ENCODE measurements around the gene CD200. TPM values are rescaled to one million over a fixed set of nuclear protein-coding genes. Genes with fewer than 3 reads are reported as not detected.

CD200 gene
- total and polyA plus RNA-seq, 2 experiments from 2014 or later: 0.20 TPM; not detected in 1

DNA sequence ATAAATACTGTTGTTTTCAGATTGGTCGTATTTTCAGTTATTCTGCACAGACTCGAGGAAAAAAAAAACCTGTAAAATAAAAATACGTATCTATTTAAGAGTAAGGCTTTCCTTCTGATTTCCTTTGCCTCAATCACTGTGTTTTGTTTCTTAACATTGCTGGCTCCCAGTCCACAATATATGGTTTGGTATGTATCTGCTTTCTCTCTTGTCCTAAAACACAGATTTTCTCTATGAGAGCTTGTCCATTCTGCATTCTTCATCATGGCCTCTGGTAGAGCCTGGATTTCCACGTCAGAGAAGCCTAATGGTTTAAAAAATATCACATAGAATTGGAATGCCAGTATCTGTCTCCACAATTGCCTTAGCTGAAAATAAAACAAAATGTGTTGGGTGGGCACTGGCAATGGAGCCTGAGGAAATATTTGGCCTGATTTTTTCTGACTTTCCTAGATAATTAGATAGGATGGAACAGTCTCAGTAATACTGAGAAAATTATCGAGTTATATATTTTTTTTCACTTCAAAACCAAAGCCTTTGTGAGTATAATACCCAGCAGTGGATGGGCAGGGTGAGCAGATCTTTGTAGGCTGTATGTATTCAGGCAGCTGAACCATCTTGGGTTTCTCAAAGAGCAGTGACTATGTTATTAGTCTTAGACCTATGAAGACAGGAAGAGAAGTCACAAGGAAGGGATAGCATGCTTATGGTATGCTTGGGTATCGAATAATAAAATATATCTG, 1.9 kb downstream of the CD200 start:
- TF ChIP-seq EZH2 (IDR thresholded peaks at IDR 0.05; ENCODE audit: insufficient read depth, poor library complexity, severe bottlenecking) (no peak), EZH2phosphoT487 (IDR thresholded peaks at IDR 0.05; ENCODE audit: insufficient read depth, low read depth) (no peak)

DNA sequence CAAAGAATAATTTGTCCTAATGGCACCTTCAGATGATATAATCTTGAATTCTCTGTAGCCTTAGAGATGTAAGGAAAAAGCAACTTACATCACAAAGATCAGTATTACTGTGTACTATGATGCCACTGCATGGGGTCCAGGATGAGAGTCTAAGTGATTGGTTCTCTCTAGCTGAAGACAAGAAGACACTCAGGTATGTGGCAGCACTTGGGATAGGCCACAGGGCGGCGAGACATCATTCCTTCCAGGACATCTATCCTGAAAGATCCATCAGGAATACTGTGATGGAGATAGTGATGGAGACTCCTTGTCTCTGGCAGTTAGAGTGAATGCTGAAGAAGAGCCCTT, 2.5 kb downstream of the CD200 start:
- Histone ChIP-seq H3K4me3 (no peak overlapping the region), H3K36me3 (ENCODE audit: low read depth) (no peaks in the 10 kb centered on the region), H3K79me2 (ENCODE audit: insufficient read depth) (no peaks in the 10 kb centered on the region), H3K27me3 (replicated peaks; ENCODE audit: insufficient read depth) (peaks cover 50% of the 10 kb centered on the region), H2AFZ (no peak overlapping the region), H3K4me2 (ENCODE audit: unreplicated experiment) (no peak overlapping the region), H3K27ac (no peak overlapping the region), H3K9me3 (ENCODE audit: low read depth) (no peaks in the 10 kb centered on the region), H3K4me1 (ENCODE audit: insufficient read depth) (peaks cover 3% of the 10 kb centered on the region; the same call in 1 of the 2 replicates), H3K9me2 (ENCODE audit: insufficient read depth) (no peaks in the 10 kb centered on the region), H4K20me1 (ENCODE audit: insufficient read depth) (no peaks in the 10 kb centered on the region), H3F3A (ENCODE audit: insufficient read depth) (no peaks in the 10 kb centered on the region), H3K9ac (no peak overlapping the region)
- 59 to 82% methylated on average over 2 of the region's 2 CpGs for WGBS, 2 experiments (ENCODE audit: low coverage in 1 of 2, low lambda C conversion rate in 2 of 2, missing lambda C conversion rate in 2 of 2)
- TF ChIP-seq EZH2phosphoT487 (IDR thresholded peaks at IDR 0.05; ENCODE audit: insufficient read depth, low read depth) (no peak), EZH2 (IDR thresholded peaks at IDR 0.05; ENCODE audit: insufficient read depth, poor library complexity, severe bottlenecking) (no peak)
- no peak for DNase-seq
- in situ Hi-C loops (cut with MboI): loop anchor here (10.0 kb wide), 1 partner anchor 179 kb away; no protein-coding TSS in a partner anchor

More for the DNA sequence above, 1.9 kb downstream of the CD200 start:
- Histone ChIP-seq H3K4me2 (ENCODE audit: unreplicated experiment) (no peak overlapping the region), H3K4me3 (no peak overlapping the region), H3K9me2 (ENCODE audit: insufficient read depth) (no peaks in the 10 kb centered on the region), H3K27me3 (replicated peaks; ENCODE audit: insufficient read depth) (peaks cover 46% of the 10 kb centered on the region), H3K4me1 (ENCODE audit: insufficient read depth) (peaks cover 3% of the 10 kb centered on the region; the same call in 1 of the 2 replicates), H3K9me3 (ENCODE audit: low read depth) (no peaks in the 10 kb centered on the region), H3K27ac (no peak overlapping the region), H3K79me2 (ENCODE audit: insufficient read depth) (no peaks in the 10 kb centered on the region), H3K9ac (no peak overlapping the region), H4K20me1 (ENCODE audit: insufficient read depth) (no peaks in the 10 kb centered on the region), H3K36me3 (ENCODE audit: low read depth) (no peaks in the 10 kb centered on the region), H2AFZ (no peak overlapping the region), H3F3A (ENCODE audit: insufficient read depth) (no peaks in the 10 kb centered on the region)
- 46 to 49% methylated on average over 6 of the region's 6 CpGs for WGBS, 2 experiments (ENCODE audit: low coverage in 1 of 2, low lambda C conversion rate in 2 of 2, missing lambda C conversion rate in 2 of 2)
- in situ Hi-C loops (cut with MboI): loop anchor here (10.0 kb wide), 1 partner anchor 180 kb away; no protein-coding TSS in a partner anchor
- DNase-seq: no peak

DNA sequence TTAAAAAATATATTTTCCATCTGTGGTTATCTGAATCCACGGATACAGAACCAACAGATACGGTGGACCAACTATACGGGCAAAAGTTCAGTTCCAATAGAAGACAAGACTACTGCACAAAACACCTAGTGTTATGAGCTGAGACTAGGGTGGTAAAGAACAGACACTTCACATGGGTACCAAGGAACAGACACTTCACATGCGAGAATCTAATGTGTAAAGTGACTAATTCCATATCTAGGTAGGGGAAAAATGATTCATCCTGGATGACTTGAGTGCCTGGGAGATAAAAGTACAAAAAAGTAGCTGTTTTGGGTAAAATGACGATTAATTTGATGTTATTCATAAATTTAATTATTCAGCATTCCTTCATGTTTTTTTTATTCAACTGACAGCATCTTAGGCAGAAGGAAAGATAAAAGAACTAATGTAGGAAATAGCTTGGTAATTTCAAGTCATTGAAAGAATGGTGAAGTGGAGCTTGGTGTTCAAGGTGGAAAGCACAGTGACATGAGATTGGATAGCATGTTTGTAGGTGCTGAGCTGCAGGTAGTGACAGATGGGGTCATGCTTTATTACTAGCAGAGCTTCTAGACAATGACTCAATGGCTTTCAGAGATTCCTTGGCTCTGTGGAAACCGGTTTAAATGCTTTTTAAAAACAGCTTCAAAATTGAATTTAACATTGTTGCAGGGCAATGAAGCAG, 5.2 kb downstream of the CD200 start:
- Histone ChIP-seq H3K4me3 (no peak overlapping the region), H3K9me3 (ENCODE audit: low read depth) (no peaks in the 10 kb centered on the region), H4K20me1 (ENCODE audit: insufficient read depth) (no peaks in the 10 kb centered on the region), H3F3A (ENCODE audit: insufficient read depth) (no peaks in the 10 kb centered on the region), H2AFZ (no peak overlapping the region), H3K27ac (no peak overlapping the region), H3K79me2 (ENCODE audit: insufficient read depth) (no peaks in the 10 kb centered on the region), H3K9me2 (ENCODE audit: insufficient read depth) (no peaks in the 10 kb centered on the region), H3K36me3 (ENCODE audit: low read depth) (no peaks in the 10 kb centered on the region), H3K27me3 (replicated peaks; ENCODE audit: insufficient read depth) (peaks cover 54% of the 10 kb centered on the region), H3K4me1 (ENCODE audit: insufficient read depth) (no peaks in the 10 kb centered on the region), H3K4me2 (ENCODE audit: unreplicated experiment) (no peak overlapping the region), H3K9ac (no peak overlapping the region)
- 46 to 61% methylated on average over 6 of the region's 6 CpGs for WGBS, 2 experiments (ENCODE audit: low coverage in 1 of 2, low lambda C conversion rate in 2 of 2, missing lambda C conversion rate in 2 of 2)
- TF ChIP-seq EZH2phosphoT487 (IDR thresholded peaks at IDR 0.05; ENCODE audit: insufficient read depth, low read depth) (no peak), EZH2 (IDR thresholded peaks at IDR 0.05; ENCODE audit: insufficient read depth, poor library complexity, severe bottlenecking) (no peak)
- in situ Hi-C loops (cut with MboI): loop anchor here (10.0 kb wide), 1 partner anchor 177 kb away; no protein-coding TSS in a partner anchor
- DNase-seq: no peak

DNA sequence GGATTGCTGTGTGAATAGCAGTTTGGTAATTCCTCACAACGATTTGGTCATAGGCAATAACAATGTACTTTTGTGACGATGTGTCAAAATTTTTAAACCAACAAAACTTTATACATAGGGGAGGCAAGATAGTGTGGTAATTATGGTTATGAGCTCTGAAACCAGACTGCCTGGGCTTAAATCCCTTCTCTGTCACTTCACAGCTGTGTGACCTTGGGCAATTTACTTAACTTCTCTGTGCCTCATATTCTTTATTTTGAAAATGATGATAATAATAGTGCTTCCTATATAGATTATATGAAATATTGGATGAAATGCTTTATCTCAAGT, 5.7 kb downstream of the CD200 start:
- in situ Hi-C loops (cut with MboI): loop anchor here (10.0 kb wide), 1 partner anchor 176 kb away; no protein-coding TSS in a partner anchor
- H3K9ac ChIP-seq: no peak overlapping the region

More for the DNA sequence above, 5.7 kb downstream of the CD200 start:
- no peaks in the 10 kb centered on the region for H4K20me1 ChIP-seq (ENCODE audit: insufficient read depth)
- H3K9me2 ChIP-seq (ENCODE audit: insufficient read depth): no peaks in the 10 kb centered on the region
- H3K4me1 ChIP-seq (ENCODE audit: insufficient read depth): no peaks in the 10 kb centered on the region
- no peak for TF ChIP-seq EZH2 (IDR thresholded peaks at IDR 0.05; ENCODE audit: insufficient read depth, poor library complexity, severe bottlenecking)
- TF ChIP-seq EZH2phosphoT487 (IDR thresholded peaks at IDR 0.05; ENCODE audit: insufficient read depth, low read depth): no peak
- peaks cover 2% of the 10 kb centered on the region for H3K9me3 ChIP-seq (ENCODE audit: low read depth)
- no peak overlapping the region for H3K4me2 ChIP-seq (ENCODE audit: unreplicated experiment)
- no peaks in the 10 kb centered on the region for H3K79me2 ChIP-seq (ENCODE audit: insufficient read depth)
- WGBS, 2 experiments (ENCODE audit: low coverage in 1 of 2, low lambda C conversion rate in 2 of 2, missing lambda C conversion rate in 2 of 2): 19 to 29% methylated on average over 2 of the region's 2 CpGs
- H3K4me3 ChIP-seq: no peak overlapping the region
- H3F3A ChIP-seq (ENCODE audit: insufficient read depth): no peaks in the 10 kb centered on the region
- H3K27me3 ChIP-seq (replicated peaks; ENCODE audit: insufficient read depth): peaks cover 49% of the 10 kb centered on the region
- no peak overlapping the region for H3K27ac ChIP-seq
- H2AFZ ChIP-seq: no peak overlapping the region
- H3K36me3 ChIP-seq (ENCODE audit: low read depth): no peaks in the 10 kb centered on the region
- no peak for DNase-seq

Measured in GM23248 (cell line).